Spleen (tissue), 11 donors: ENCODE data around the gene LRRC55. TPM values are rescaled to one million over a fixed set of nuclear protein-coding genes. Genes with fewer than 3 reads are reported as not detected.

ENCODE experiments used
- DNase-seq: peaks from one replicate; pipeline ENCODE4 v3.0.0-alpha.2; 2020
- H3K27ac ChIP-seq, 8 donors: fragments of 200-600 bp; sonication (generic) in 7 of 8; 1 replicate in 4 of 8; 2 replicates in 4 of 8; pipeline versions ENCODE4 v1.5.0 to v1.8.0; 2016 to 2021; ENCODE audit warnings: inconsistent platforms in 4 of 8, mild to moderate bottlenecking in 4 of 8, moderate library complexity in 1 of 8
- H3K27me3 ChIP-seq, 7 donors: fragments of 200-600 bp; sonication (generic) in 6 of 7; replicated peaks in 1 of 7; 1 replicate in 4 of 7; 2 replicates in 3 of 7; pipeline versions ENCODE4 v1.5.0 to v1.8.0; 2016 to 2021; ENCODE audit warnings: inconsistent platforms in 3 of 7, mild to moderate bottlenecking in 1 of 7
- H3K36me3 ChIP-seq, 6 donors: fragments of 200-600 bp; sonication (generic) in 5 of 6; 1 replicate in 4 of 6; 2 replicates in 2 of 6; pipeline versions ENCODE4 v1.5.0 to v1.8.0; 2016 to 2021; ENCODE audit warnings: inconsistent platforms in 2 of 6
- H3K4me1 ChIP-seq, 6 donors: fragments of 200-600 bp; sonication (generic) in 5 of 6; 1 replicate in 3 of 6; 2 replicates in 3 of 6; pipeline versions ENCODE4 v1.5.0 to v1.8.0; 2016 to 2021; ENCODE audit warnings: inconsistent platforms in 3 of 6
- H3K4me3 ChIP-seq, 8 donors: fragments of 200-600 bp; sonication (generic) in 7 of 8; 1 replicate in 4 of 8; 2 replicates in 4 of 8; pipeline versions ENCODE4 v1.5.0 to v1.8.0; 2016 to 2021; ENCODE audit warnings: inconsistent platforms in 4 of 8, mild to moderate bottlenecking in 4 of 8, moderate library complexity in 2 of 8
- H3K9me3 ChIP-seq, 8 donors: fragments of 200-600 bp; sonication (generic) in 7 of 8; 1 replicate in 4 of 8; 2 replicates in 4 of 8; pipeline versions ENCODE4 v1.5.0 to v1.8.0; 2016 to 2021; ENCODE audit warnings: inconsistent platforms in 4 of 8
- POLR2A ChIP-seq, 3 donors: fragments of 450-650 bp; IDR thresholded peaks; one replicate each; pipeline ENCODE4 v1.5.1; 2017; ENCODE audit warnings: antibody characterized with exemption in 3 of 3, mild to moderate bottlenecking in 1 of 3
- POLR2AphosphoS5 ChIP-seq, 3 donors: sonication (generic); formaldehyde crosslinking; IDR thresholded peaks; one replicate each; pipeline ENCODE4 v1.5.1; 2017; ENCODE audit warnings: antibody characterized with exemption in 3 of 3
- WGBS, 5 donors: extraction: QIAGEN DNeasy Blood & Tissue Kit in 3 of 5; methylation state at CpG; one replicate each; pipeline versions ENCODE4 v1.1.5 to v1.1.7; 2013 to 2018; 5-methylcytosine and 5-hydroxymethylcytosine counted together
- intact Hi-C: fragments of 100-400 bp; cut with DNase I; formaldehyde crosslinking; loops from one replicate; pipeline ENCODE4 v1.15.0; 2023; ENCODE audit warnings: low total_unique reads
- polyA plus RNA-seq, 3 donors: library from polyadenylated mRNA; stranded (reverse); fragments of 200-250 nt; gene quantifications; one replicate each; pipeline ENCODE4 v1.2.1, GENCODE V29; 2013
- total RNA-seq, 7 donors: library from RNA; depleted of rRNA in 3 of 7; stranded (reverse); fragments of >200 nt in 3 of 7; fragmentation: NEBNext Ultra II Directional in 4 of 7; extraction: Animal tissue kit (Norgen Biotek cat#: 25700) in 4 of 7; gene quantifications; one replicate each; pipeline versions ENCODE4 v1.1.0 to v1.2.1, GENCODE V29; 2016 to 2021
- TF ChIP-seq, protein P1 (sequence below), 11 experiments: fragments of 200-600 bp in 7 of 11; fragments of 450-650 bp in 4 of 11; sonication (generic) in 4 of 11; IDR thresholded peaks in 8 of 11; conservative IDR thresholded peaks in 3 of 11; 1 replicate in 7 of 11; 2 replicates in 4 of 11; pipeline versions ENCODE4 v1.4.0 to v1.8.0; 2016 to 2021; ENCODE audit warnings: antibody characterized with exemption in 11 of 11, inconsistent platforms in 4 of 11, mild to moderate bottlenecking in 1 of 11
- donor health status: healthy with polysubstance abuse.
- donor health status: DM: no; HTN: no; CAD: no; lungs with moderate emphysema.
- donor health status: DM: no; HTN: no; CAD: no.
- donor health status: Bipolar disorder and iron deficiency.
- donor health status: healthy.
- donor health status: DM: no; HTN: no; CAD: no.
- donor health status: DM: yes; HTN: yes; CAD: no.

The LRRC55 gene
- total and polyA plus RNA-seq, 10 donors = 0.03 to 1.5 (median 0.54) TPM; not detected in 1

DNA sequence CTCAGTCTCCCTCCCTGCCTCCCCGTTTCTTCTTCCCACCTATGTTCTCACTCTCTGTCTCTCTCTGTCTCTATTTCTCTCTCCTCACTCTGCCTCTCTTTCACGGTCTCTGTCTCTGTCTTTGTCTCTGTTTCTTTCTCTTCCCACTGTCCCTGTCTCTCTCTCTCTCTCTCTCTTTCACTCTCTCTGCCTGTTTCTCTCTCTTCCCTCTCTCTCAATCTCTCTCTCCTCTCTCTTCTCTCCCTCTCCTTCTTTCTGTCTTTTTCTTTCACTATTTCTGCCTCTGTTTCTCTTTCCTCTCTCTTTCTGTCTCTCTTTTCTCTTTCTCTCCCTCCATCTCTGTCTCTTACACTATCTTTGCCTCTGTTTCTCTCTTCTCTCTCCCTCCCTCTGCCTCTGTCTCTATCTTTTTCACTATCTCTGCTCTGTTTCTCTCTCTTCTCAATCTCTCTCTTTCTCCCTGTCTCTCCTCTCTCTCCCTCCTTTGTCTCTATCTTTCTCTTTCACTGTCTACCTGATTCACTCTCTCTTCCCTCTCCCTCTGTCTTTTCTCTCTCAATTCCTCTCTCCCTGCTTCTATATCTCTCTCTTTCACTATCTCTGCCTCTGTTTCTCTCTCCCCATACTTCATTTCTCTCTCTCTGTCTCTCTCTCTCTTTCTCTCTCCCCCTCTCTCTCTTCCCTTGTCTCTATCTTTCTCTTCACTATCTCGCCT, 49.9 kb downstream of the LRRC55 start:
- 34 to 41% (median 35%) methylated on average over 3 of the region's 3 CpGs for WGBS, 5 donors

DNA sequence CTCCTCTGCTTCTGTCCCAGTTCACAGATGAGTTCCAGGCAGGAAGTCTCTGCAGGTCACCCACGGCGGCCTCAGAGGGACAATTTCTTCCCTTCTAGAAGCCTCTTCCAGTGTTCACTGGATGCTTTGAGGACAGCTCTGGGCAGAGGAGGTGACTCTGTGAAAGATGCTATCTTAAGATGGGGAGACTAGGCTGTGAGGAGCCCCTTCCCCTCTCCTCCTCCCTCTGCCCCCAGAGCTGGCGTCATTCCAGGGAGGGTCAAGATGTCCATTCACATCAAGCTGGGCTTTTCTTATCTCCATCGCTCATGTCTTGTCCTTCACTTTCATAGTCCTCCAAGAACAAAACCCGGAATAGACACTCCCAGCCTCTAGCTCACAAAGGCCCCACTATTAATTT, 51.9 kb downstream of the LRRC55 start:
- H3K9me3 ChIP-seq = no peaks in the 10 kb centered on the region
- H3K36me3 ChIP-seq = no peaks in the 10 kb centered on the region
- peak overlapping the region in 6 of 8 donors; percentile 34 to 70 (median 54) for H3K4me3 ChIP-seq
- 28 to 40% (median 36%) methylated on average over 5 of the region's 5 CpGs for WGBS, 5 donors
- H3K27me3 ChIP-seq = peaks cover 0 to 91% (median 0%) of the 10 kb centered on the region in 7 donors
- no peak for DNase-seq
- intact Hi-C loops = no loop called here
- H3K27ac ChIP-seq = peak overlapping the region in 4 of 8 donors; percentile 15 to 82 (median 80)
- TF ChIP-seq, protein P1, sequence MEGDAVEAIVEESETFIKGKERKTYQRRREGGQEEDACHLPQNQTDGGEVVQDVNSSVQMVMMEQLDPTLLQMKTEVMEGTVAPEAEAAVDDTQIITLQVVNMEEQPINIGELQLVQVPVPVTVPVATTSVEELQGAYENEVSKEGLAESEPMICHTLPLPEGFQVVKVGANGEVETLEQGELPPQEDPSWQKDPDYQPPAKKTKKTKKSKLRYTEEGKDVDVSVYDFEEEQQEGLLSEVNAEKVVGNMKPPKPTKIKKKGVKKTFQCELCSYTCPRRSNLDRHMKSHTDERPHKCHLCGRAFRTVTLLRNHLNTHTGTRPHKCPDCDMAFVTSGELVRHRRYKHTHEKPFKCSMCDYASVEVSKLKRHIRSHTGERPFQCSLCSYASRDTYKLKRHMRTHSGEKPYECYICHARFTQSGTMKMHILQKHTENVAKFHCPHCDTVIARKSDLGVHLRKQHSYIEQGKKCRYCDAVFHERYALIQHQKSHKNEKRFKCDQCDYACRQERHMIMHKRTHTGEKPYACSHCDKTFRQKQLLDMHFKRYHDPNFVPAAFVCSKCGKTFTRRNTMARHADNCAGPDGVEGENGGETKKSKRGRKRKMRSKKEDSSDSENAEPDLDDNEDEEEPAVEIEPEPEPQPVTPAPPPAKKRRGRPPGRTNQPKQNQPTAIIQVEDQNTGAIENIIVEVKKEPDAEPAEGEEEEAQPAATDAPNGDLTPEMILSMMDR (IDR thresholded peaks at IDR 0.05 in 8 of 11, conservative IDR thresholded peaks at IDR 0.05 in 3 of 11) = no peak
- TF ChIP-seq POLR2AphosphoS5 (IDR thresholded peaks at IDR 0.05) (no peak), POLR2A (IDR thresholded peaks at IDR 0.05) (no peak)
- H3K4me1 ChIP-seq = peaks cover 0 to 28% (median 9%) of the 10 kb centered on the region in 6 donors

More for the DNA sequence above, 49.9 kb downstream of the LRRC55 start:
- H3K36me3 ChIP-seq = no peaks in the 10 kb centered on the region
- H3K9me3 ChIP-seq = no peaks in the 10 kb centered on the region
- DNase-seq = no peak
- TF ChIP-seq, protein P1 (IDR thresholded peaks at IDR 0.05 in 8 of 11, conservative IDR thresholded peaks at IDR 0.05 in 3 of 11) = no peak
- TF ChIP-seq POLR2A (IDR thresholded peaks at IDR 0.05) = peak in 1 of 3 donors; percentile 8
- no peak overlapping the region for H3K4me3 ChIP-seq
- H3K27ac ChIP-seq = peak overlapping the region in 3 of 8 donors; percentile 8 to 25 (median 9)
- intact Hi-C loops = no loop called here
- H3K4me1 ChIP-seq = peaks cover 0 to 14% (median under 1%) of the 10 kb centered on the region in 6 donors
- peaks cover 0 to 74% (median 0%) of the 10 kb centered on the region in 7 donors for H3K27me3 ChIP-seq

DNA sequence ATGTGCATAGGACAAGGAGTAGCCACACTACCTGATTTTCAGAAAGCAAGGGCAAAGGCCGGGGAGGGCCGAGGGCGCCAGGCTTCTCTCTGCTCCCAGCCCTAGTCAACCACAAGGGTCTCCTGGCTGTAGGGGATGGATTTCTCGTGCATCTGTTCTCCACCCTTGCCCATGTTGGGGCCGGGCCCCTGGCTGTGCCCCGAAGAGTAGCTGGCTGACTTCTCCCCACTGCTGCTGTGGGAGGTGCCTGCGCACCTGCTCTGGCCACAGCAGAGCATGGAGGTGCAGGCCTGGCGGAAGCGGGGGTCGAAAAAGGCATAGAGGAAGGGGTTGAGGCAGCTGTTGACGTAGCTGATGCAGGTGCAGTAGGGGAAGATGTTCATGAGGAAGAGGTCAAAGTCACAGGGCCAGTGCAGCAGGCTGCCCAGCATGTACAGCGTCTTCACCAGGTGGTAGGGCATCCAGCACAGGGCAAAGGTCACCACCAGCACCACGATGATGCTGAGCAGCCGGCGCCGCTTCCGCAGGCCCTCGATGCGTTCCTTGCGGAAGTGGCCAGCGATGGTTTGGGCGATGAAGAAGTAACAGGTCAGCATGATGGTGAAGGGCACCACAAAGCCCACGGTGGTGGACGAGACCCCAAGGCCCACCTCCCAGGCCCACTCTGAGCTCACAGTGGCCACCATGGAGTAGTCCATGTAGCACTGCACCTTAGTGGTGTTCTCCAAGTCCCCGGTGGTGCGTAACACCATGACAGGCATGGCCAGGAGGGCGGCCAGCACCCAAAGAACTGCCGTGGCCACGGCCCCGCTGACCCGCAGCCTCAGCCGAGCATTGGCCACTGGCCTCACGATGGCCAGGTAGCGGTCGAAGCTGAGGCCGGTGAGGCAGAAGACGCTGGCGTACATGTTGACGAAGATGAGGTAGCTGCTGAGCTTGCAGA, 54.3 kb downstream of the LRRC55 start:
- no peaks in the 10 kb centered on the region for H3K9me3 ChIP-seq
- H3K4me3 ChIP-seq = peak overlapping the region; percentile 31 to 70 (median 48)
- TF ChIP-seq POLR2AphosphoS5 (IDR thresholded peaks at IDR 0.05) (peak in 2 of 3 donors; percentile 30 to 42), POLR2A (IDR thresholded peaks at IDR 0.05) (no peak)
- TF ChIP-seq, protein P1 (IDR thresholded peaks at IDR 0.05 in 8 of 11, conservative IDR thresholded peaks at IDR 0.05 in 3 of 11) = no peak
- intact Hi-C loops = no loop called here
- H3K36me3 ChIP-seq = no peaks in the 10 kb centered on the region
- H3K27ac ChIP-seq = peak overlapping the region; percentile 5 to 83 (median 78)
- peaks cover 0 to 89% (median 0%) of the 10 kb centered on the region in 7 donors for H3K27me3 ChIP-seq
- 58 to 74% (median 66%) methylated on average over 37 to 39 of the region's 39 CpGs for WGBS, 5 donors
- peaks cover 0 to 29% (median 11%) of the 10 kb centered on the region in 6 donors for H3K4me1 ChIP-seq
- DNase-seq = no peak
